ENCODE results near the gene TXNL4B.

- TF ChIP-seq CTCF (IDR thresholded peaks at IDR 0.05 in 4 of 5, conservative IDR thresholded peaks at IDR 0.05 in 1 of 5) (no peak), POLR2A (IDR thresholded peaks at IDR 0.05) (no peak)
These were observed 30.0 kb upstream of the TXNL4B start for GRCh38 chr16:72123426-72123825.
